T follicular helper cell (primary cell): ENCODE results near the gene PDIK1L.

Experiments
- DNase-seq: peaks from one replicate; pipeline ENCODE4 v3.0.0-alpha.2; 2020; ENCODE audit warnings: low read depth

PDIK1L gene

DNA sequence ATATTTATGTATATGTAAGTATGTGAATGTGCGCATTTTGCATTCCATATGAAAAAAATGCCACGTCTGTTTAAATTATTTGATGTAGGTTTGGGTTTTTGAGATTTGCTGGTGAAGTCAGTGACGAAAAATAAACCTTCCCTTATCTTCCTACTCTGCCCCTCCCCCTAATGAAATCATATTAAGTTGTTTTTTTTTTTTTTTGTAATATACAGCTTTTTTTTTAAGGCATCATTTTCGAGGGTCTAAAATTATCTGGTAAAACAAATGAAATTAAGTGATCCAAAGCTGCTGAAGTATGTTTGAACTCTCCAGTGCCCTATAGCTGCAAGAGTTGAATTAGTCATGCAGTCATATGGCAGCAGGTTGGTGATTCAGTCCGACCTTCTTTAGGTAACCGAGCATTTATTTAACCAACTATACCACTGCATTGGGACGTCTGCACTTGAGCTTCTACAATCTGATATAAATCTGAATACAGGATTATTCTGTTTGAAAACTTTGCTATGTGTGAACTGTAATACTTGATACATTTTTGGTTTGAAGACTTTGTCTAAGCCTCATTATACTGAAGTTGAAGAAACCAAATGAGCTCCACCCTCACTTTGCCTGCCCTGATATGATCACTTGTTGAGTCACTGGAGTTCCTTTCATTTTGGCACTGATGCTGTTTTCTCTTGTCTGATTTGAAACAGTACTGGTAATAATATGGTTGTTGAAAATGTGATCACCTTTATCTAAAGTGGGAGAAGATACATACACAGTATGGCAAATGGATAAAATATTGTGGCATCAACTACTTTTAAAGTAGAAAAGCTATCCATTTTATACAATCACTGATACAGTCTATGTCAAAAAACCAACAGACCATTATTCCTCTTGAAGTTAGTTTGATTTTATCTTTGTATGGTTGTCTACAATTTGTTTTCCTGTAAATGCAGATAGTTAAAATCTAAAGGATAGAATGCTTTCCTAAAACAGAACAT is 11.7 kb downstream of the PDIK1L start:
- DNase-seq = no peak

DNA sequence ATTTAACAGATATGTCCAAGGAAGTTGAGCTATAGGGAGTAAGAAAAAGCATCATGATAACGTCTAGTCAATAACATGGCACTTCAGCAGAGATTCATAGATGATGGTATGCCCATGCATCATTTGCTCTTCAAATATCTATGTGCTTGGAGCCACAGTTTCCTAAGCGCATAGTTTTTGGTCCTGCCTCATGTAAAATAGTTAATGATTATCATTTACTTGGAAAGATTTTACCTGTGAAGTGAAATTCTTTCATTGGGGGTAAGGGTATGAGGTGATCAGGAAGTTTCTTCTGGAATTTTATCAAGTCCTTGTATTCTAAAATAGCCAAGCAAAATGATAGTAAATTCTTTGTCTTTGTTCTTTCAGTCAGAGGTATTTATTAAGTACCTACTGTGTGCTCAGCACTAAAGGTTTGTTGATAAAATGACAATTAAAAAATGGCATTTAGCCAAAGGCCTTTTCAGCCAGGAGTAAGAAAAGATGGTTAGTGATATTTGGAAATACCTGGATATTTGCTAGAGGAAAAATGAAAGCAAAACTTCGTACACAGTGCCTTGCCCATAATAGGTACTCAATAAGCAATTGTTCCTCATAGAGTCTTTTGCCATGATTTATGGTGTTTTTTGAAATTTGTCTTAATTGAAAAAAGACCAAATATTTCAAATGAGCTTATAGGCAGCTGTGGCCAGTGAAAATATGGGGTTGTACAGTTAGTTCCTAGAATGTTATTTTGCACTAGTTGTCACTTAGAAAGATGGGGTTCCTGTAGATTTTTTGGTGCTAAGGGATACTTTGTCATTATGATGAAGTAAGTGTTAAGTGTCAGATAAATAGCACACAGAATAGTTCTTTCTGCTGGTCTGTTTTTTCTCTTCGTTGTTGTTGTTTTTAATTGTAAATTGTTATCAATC is 13.1 kb downstream of the PDIK1L start:
- DNase-seq = no peak

DNA sequence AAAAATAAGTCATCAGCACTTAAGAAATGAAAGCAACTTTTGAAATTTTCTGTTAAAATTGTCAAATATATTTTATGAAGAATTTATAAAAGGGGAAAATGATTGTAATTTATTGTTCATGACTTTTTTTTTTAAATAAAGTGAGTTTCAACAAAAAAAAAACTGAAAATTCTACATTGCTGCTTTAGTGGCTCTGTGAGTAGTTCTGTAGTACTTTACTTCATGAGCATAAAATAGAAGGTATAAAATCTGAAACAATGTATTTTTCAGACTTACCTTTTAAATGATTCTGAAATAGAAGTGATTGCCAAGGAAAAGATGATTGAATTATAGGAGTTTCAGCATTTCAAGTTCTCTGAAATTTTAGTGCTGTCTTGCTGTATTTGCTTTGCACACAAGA is 13.8 kb downstream of the PDIK1L start:
- DNase-seq = no peak

DNA sequence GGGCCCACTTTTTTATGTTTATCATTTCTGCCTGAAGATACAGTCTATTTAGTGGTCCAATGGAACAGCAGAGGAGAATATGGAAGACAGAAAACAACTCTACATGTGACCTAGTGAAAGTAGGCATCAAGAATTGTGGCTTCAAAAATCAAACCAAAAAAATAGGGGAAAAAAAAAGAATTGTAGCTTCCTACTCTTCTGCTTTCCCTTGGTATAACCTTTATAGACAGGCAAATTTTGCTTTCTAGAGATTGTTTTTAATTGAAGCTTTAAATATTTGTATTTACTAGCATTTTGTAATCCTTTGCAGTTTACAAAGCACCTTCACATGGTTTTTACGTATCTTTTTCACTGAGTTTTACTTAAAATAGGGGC is 14.3 kb downstream of the PDIK1L start:
- DNase-seq = no peak

DNA sequence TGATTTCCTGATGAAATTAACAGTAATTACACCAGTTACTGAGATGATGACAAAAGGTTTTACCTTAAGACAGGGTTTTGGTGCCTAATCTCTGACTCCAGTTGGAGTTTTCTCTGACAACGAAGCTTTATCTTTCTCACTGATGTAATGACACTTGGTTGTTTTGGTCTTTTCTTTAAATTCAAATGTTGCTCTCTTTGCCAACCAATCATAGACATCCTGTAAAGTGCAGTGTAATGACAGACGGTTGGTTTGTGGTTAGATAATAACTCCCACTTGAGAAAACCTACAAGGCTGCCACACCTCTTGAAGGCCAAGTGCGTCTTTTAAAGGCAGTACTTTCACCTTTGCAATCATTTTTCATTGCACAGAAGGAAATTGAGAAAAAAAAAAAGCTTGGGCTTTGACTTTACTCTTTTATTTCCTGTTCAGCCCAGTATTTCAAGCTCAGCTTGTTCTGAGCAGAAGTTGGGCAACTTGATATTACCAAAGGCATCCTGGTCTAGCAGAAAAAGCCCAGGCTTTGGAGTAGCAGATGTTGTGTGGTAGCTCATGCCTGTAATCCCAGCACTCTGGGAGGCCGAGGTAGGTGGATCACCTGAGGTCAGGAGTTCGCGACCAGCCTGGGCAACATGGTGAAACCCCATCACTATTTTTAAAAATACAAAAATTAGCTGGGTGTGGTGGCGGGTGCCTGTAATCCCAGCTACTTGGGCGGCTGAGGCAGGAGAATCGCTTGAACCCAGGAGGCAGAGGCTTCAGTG is 14.9 kb downstream of the PDIK1L start:
- peak; percentile 54 for DNase-seq

DNA sequence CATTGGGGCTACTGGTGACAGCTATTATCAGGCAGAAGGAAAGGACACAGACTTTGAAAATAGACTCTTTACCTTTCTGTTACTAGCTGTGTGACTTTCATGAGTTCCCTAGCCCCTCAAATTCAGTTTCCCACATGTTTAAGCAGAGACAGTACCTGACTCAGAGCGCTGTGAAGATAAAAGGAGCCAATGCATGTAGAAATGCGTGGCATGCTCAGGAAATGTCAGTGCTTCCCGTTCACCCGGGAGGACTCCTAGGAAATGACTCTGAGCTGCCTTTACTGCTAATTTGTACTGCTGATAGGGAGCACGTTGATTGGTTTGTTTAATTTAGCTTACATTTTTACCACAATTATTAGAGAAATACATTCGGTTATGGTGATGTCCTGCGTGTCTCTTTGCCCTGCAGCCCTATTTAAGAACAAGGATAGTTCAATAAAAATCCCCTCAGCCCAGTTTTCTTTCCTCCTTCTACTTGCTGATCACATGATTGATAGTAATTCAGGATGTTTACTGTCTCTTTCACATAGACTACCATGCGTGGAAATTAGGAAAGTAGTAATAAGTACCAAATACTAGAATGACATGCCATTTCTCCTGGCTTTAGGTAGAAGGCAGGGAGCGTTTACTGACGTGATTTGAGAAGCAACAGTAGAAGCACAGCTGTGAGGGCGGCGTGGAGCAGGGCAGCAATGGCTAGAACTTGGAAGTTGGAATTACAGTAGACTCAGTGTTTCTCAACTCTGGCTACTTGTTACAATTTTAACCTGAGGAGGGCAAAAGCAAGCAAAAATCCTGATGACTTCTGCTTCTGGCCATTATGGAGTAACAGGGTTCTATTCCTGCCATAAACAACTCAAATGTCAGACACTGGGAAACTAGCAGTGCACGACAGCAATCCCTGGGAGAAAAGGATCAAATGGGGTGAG is 15.9 kb downstream of the PDIK1L start:
- DNase-seq = no peak

DNA sequence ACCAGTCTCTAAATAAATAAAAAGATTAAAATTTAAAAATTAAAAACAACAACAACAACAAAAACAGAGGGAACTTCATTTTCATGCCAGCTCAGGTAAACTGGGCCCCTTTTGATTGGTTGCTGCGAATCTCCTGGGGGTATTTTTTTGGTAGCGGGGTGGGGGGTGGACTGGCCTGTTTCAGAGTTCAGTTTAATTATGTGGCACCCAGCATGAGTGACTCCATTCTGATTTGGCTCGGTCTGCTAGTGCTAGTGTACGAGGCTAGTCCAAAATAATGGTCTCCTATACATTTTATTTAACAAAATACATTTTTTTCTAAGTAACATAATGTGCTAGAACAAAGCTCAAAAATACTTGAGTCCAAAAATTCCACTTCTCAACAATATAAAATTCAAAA is 18.2 kb downstream of the PDIK1L start:
- no peak for DNase-seq

DNA sequence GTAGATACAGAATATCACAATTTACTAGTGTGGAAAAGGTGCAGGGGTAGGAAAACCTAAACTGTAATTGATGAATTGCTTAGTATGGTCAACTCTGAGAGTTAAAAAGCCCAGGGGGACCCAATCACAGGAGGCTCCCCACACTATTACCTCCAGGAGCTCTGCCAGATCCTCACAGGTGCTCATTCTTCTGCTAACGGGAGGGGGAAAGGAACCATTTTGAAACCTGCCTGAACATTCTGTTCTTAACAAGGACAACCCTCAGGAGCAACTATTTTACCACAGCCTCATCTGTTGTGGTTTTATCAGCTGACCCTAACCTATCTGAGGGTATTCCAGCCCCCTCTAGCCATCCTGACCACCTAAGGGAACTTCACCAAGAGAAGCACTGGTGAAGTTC is 19.1 kb downstream of the PDIK1L start:
- no peak for DNase-seq

DNA sequence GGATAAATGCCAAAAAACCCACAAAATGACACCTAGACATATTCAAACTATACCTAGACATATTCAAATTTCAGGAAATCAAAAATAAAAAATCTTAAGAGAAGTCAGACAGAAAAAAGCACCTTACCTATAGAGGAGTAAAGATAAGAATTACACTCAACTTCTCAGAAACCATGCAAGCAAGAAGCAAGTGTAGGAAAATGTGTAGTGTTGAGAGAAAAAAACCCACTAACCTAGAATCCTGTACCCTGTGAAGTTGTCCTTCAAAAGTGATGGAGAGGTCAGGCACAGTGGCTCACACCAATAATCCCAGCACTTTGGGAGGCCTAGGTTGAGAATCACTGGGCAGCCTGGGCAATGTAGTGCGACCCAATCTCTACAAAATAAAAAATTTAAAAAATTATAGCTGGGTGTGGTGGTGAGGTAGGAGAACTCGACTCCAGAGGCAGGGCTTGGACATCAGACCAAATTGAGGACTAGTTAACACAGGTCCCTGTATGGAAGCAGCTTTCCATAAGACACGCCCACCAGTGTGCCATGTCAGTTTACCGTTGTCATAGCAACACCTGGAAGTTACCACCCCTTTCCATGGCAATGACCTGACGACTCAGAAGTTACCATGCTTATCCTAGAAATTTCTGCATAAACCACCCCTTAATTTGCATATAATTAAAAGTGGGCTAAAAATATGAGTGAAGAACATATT is 20.7 kb downstream of the PDIK1L start:
- DNase-seq = no peak

DNA sequence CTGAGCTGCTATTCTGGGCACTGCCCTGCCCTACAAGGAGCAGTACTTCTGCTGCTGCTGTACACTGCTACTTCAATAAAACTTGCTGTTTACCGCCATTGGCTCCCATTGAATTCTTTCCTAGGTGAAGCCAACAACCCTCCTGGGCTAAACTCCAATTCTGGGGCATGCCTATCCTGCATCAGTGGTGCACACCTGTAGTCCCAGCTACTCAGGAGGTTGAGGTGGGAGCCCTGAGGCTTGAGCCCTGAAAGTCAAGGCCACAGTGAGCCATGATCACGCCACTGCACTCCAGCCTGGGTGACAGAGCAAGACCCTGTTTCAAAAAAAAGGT is 21.2 kb downstream of the PDIK1L start:
- no peak for DNase-seq

DNA sequence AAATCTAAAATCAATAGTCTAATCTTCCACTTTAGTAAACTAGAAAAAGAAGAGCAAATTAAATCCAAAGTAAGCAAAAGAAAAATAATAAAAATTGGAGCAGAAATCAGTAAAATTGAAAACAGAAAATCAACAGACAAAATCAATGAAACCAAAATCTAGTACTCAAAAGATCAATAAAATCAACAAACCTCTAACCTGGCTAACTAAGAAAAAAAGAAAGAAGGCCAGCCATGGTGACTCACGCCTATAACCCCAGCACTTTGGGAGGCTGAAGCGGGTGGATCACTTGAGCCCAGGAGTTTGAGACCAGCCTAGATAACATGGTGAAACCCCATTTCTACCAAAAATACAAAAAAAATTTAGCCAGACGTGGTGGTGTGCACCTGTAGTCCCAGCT is 22.8 kb downstream of the PDIK1L start:
- DNase-seq = no peak

DNA sequence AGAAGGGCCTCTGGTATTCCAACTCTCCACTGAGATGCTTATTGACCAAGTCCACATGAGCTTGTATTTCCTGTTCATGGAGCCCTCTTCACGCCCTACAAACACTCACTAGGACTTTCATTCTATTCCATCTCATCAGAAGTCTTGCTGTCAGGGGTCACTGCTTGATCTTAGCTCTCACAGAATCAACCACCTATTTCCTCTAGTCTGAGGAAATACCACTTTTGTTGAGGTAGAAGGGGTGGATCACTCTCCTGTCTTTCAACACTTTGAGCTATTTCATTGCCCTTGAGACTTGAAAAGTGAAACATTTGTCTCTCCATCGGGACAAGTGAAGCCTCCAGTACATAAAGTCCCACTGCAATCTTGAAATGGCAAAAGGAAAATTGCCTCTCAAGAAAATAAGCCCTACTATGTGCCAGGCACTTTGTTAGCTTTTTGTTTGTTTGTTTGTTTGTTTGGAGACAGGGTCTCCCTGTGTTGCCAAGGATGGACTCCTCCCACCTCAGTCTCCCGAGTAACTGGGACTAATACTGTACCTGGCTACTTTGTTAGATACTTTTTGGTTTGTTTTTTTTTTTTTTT is 27.4 kb downstream of the PDIK1L start:
- DNase-seq = no peak

DNA sequence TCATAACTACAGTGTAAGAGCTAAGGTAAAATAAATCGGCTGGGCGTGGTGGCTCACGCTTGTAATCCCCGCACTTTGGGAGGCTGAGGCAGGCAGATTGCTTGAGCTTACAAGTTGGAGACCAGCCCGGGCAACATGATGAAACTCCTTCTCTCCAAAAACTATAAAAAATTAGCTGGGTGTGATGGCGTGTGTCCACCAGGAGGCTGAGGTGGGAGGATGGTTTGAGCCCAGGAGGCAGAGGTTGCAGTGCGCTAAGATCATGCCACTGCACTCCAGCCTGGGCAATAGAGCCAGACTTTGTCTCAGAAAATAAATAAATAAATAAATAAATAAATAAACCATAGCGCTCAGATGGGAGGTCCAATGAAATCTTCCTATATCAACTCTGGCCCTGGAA is 30.5 kb downstream of the PDIK1L start:
- no peak for DNase-seq

DNA sequence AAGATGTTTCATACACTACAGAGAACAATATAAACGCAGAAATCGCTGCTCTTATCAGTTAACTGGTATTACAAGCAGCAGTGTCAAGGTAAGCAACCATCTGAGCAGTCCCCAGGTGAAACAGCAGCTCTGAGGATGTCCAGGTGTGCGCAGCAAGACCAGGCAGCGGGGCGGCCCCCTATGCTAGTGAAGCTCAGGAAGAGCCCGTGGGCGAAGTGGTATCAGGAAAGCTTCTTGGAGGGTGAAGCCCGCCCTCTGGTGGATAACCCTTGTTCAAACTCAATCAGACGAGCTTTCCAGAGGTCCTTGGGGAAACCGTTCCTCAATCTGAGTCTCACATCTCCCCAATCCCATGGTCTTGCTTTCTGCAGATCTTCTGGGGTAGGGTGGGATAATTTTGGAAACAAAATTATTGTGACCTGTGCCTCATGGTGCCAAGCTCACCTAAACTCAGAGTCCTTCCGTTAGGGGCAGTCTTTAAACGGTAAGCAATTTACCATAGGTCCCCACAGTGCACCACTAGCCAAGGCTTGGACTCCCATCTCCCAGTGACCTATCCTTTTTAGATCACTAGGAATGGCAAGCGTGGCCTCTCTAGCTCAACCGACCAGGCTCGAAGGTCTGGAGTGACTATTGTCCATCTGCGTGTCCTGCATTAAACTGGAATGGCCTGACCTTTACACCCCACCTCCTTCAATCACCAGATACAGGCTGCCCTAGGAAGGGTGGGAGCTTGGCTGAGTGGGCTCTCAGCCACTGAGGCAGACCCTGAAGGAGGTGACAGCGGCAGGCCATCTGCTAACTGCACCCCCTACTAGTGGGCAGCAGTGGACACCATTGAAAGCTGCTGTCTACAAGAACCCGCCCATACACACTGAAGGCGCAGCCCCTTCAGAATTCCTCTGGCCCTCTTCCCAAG is 33.7 kb downstream of the PDIK1L start:
- peak; percentile 65 for DNase-seq

DNA sequence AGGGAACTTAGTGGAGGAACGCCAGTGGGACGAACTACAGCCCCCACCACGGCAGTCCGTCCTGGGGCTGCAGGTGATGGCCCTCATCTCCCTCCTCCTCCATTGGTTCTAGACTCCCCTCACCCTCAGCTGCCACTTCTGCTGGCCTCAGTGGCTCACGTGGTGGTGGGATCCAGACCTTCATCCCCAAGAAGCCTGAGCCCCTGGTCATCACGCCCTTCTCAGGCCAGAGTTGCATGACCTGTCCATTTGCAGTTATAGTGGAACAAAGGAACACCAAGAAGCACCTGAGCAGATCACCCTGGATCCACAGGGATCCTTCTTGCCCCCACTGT is 34.3 kb downstream of the PDIK1L start:
- DNase-seq = no peak

DNA sequence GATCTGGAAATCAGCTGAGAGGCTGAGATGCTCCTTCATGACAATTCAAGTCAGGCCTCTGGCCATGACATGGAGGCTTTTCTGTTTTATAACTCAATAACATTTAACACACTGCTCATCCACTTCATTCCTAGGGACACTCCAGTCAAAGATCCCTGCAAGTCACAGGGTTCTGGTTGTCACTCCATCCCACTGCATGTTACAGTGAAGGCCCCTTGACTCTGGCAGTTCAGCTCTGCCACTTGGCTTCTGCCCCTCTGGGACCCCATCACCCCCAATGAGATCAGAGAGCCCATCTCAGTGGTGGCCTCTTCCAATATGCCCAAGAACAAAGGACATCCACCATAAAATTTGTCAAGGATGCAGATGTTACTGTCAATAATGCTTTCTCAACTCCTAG is 37.3 kb downstream of the PDIK1L start:
- no peak for DNase-seq

DNA sequence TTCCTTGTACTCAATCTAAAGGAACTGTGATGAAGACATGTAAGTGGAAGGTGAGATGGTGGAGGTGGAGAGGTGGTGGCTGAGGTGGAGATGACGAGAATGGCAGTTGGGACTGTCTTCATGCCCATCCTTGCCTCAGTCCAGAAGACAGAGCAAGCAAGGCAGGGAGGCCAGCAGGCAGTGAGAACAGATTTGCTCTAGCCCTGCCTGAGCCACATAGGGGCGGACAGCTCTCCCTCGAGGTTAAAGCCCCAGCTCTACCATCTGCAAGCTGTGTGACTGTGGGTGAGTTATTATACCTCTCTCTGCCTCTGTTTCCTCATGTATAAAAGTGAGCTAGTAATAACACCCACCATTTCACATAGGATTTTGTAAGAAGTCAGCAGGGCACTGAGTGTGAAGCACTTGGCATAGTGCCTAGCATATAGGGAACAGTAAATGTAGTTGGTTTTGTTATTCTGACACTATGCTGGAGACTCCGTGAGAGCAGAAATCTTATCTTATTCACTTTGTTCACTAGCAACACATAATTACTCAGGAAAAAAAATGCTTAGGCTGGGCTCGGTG is 42.4 kb downstream of the PDIK1L start:
- no peak for DNase-seq

DNA sequence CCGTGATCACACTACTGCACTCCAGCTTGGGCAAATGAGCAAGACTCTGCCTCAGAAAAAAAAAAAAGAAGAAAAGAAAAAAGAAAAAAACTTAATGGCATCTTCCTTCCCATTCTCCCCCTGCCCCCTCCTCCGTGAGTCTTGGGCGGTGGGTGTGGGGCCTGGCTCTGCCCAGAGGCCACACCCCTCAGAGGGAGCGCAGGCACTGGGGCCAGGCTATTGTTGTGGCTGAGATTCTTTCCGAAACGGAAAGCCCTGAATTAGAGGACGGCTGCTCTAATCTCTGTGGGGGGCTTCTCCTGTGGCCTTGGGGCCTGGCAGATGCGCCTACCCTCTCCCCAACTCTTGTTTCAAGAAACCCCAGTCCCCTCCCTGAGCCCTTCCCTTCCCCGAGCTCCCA is 43.1 kb downstream of the PDIK1L start:
- DNase-seq = no peak
